Measurements from ENCODE around the gene LAMTOR5. TPM values are rescaled to one million over a fixed set of nuclear protein-coding genes. Genes with fewer than 3 reads are reported as not detected.
A peak's percentile ranks its signal among the peaks of the same experiment; 100 is the strongest.
"Not testable (repeated sequence)": the region's sequence is repeated elsewhere in the genome, so short reads cannot be mapped to it uniquely, and the experiment has no call there.

LAMTOR5 gene
- total RNA-seq, 1 donor = 39.4 TPM

DNA sequence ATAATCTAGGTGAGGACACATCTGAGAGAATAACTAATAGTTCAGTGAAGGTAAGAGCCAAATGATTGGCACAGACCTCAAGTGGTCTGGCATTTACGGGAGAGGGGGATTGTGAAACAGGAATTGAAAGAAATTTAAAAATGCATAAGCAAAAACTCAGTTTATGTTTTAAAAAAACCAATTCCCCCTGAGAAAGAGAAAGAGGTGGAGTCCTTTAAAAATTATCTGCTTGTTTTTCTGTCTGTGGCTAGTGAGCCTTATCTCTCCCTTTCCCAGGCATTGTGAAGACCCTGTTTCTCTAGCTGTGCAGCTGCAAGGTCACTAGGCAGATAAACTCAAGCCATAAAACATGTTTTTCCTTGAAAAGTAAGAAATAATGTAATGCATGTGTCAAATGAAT is 5.6 kb upstream of the LAMTOR5 start:
- not testable (repeated sequence) for H3K4me3 ChIP-seq (ENCODE audit: low read length); H3K9me3 ChIP-seq (ENCODE audit: low read depth, low read length); H3K27me3 ChIP-seq (ENCODE audit: insufficient read depth, low read length)
- H3K4me1 ChIP-seq (ENCODE audit: insufficient read depth, low read length) = peaks cover 14% of the 10 kb centered on the region

- Histone ChIP-seq H3K4me1 (ENCODE audit: insufficient read depth, low read length) (peaks cover 16% of the 10 kb centered on the region), H3K9me3 (ENCODE audit: low read depth, low read length) (no peaks in the 10 kb centered on the region), H3K4me3 (ENCODE audit: low read length) (no peak overlapping the region)
These were observed 5.1 kb upstream of the LAMTOR5 start for GRCh38 chr1:110412576-110412975.

DNA sequence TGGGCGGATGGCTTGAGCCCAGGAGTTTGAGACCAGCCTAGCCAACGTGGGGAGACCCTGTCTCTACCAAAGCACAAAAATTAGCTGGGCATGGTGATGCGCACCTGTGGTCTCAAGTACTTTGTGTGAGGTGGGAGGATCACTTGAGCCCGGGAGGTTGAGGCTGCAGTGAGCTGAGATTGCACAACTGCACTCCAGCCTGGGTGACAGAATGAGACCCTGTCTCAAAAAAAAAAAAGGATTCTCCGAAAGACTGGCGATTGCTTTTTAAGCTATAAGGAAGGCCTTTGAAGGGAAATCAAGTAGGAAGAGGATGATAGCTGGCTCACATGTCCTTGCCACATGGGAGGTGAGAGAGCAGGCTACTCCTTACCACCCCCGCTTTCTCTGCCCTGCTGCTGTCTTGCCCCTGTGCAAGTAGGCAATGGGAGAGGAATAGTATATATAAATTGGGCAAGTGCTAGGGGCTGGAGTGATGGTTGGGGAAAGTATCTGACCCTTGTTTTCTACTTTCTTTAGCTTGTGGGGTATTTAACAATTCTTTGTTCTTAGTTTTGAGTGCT is 3.8 kb upstream of the LAMTOR5 start:
- no peaks in the 10 kb centered on the region for H3K9me3 ChIP-seq (ENCODE audit: low read depth, low read length)
- H3K27me3 ChIP-seq (ENCODE audit: insufficient read depth, low read length) = no peaks in the 10 kb centered on the region
- peaks cover 24% of the 10 kb centered on the region for H3K4me1 ChIP-seq (ENCODE audit: insufficient read depth, low read length)
- H3K4me3 ChIP-seq (ENCODE audit: low read length) = no peak overlapping the region

More at GRCh38 chr1:110412576-110412975, 5.1 kb upstream of the LAMTOR5 start:
- no peaks in the 10 kb centered on the region for H3K27me3 ChIP-seq (ENCODE audit: insufficient read depth, low read length)

GRCh38 chr1:110409316-110409715 is 1.8 kb upstream of the LAMTOR5 start:
- H3K4me1 ChIP-seq (ENCODE audit: insufficient read depth, low read length) = peaks cover 27% of the 10 kb centered on the region
- no peaks in the 10 kb centered on the region for H3K9me3 ChIP-seq (ENCODE audit: low read depth, low read length)
- H3K4me3 ChIP-seq (ENCODE audit: low read length) = no peak overlapping the region
- no peaks in the 10 kb centered on the region for H3K27me3 ChIP-seq (ENCODE audit: insufficient read depth, low read length)

GRCh38 chr1:110408488-110408887 is 994 bp upstream of the LAMTOR5 start:
- Histone ChIP-seq H3K4me1 (ENCODE audit: insufficient read depth, low read length) (peaks cover 27% of the 10 kb centered on the region), H3K4me3 (ENCODE audit: low read length) (no peak overlapping the region), H3K27me3 (ENCODE audit: insufficient read depth, low read length) (no peaks in the 10 kb centered on the region)

GRCh38 chr1:110406407-110406806 is 1.1 kb downstream of the LAMTOR5 start:
- H3K4me3 ChIP-seq (ENCODE audit: low read length) = peak overlapping the region; percentile 66
- not testable (repeated sequence) for H3K27me3 ChIP-seq (ENCODE audit: insufficient read depth, low read length); H3K9me3 ChIP-seq (ENCODE audit: low read depth, low read length)
- H3K4me1 ChIP-seq (ENCODE audit: insufficient read depth, low read length) = peaks cover 19% of the 10 kb centered on the region

More at GRCh38 chr1:110408488-110408887, 994 bp upstream of the LAMTOR5 start:
- no peaks in the 10 kb centered on the region for H3K9me3 ChIP-seq (ENCODE audit: low read depth, low read length)

DNA sequence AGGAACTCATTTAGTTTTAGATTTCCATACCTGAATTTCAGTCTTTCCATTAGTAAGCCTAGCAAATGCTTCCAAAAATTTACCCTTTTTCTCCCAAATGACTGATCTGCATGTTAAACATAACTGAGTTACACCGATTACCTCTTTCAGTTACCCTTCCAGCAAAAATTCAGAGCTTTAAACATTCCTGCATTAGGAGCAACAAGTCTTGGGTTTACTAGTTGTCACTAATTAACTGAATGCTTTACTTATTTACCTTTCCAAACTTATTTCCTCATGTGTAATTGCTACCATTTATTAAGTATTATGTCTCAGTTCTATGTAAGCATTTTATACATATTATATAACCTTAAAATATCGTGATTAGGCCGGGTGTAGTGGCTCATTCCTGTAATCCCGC is 3.1 kb downstream of the LAMTOR5 start:
- no peak overlapping the region for H3K4me3 ChIP-seq (ENCODE audit: low read length)
- no peaks in the 10 kb centered on the region for H3K27me3 ChIP-seq (ENCODE audit: insufficient read depth, low read length)
- H3K4me1 ChIP-seq (ENCODE audit: insufficient read depth, low read length) = peaks cover 19% of the 10 kb centered on the region
- H3K9me3 ChIP-seq (ENCODE audit: low read depth, low read length) = no peaks in the 10 kb centered on the region

- Histone ChIP-seq H3K27me3 (ENCODE audit: insufficient read depth, low read length) (no peaks in the 10 kb centered on the region), H3K4me3 (ENCODE audit: low read length) (no peak overlapping the region), H3K4me1 (ENCODE audit: insufficient read depth, low read length) (peaks cover 19% of the 10 kb centered on the region), H3K9me3 (ENCODE audit: low read depth, low read length) (no peaks in the 10 kb centered on the region)
These were observed 3.7 kb downstream of the LAMTOR5 start for GRCh38 chr1:110403805-110404204.

DNA sequence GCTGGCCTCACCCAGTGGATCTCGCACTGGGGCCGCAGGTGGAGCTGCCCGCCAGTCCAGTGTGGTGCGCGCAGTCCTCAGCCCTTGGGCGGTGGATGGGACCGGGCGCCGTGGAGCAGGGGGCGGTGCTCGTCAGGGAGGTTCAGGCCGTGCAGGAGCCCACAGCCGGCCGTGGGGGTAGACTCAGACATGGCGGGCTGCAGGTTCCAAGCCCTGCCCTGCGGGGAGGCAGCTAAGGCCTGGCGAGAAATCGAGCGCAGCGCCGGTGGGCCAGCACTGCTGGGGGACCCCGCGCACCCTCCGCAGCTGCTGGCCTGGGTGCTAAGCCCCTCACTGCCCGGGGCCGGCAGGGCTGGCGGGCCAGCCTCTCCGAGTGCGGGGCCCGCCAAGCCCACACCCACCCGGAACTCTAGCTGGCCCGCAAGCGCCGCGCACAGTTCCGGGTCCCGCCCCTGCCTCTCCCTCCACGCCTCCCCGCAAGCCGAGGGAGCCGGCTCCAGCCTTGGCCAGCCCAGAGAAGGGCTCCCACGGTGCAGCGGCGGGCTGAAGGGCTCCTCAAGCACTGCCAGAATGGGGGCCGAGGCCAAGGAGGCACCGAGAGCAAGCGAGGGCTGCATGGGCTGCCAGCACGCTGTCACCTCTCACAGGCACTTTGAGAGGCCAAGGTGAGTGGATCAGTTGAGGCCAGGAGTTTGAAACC is 11.1 kb downstream of the LAMTOR5 start:
- not testable (repeated sequence) for H3K4me1 ChIP-seq (ENCODE audit: insufficient read depth, low read length); H3K4me3 ChIP-seq (ENCODE audit: low read length); H3K27me3 ChIP-seq (ENCODE audit: insufficient read depth, low read length); H3K9me3 ChIP-seq (ENCODE audit: low read depth, low read length)

- no peak overlapping the region for H3K4me3 ChIP-seq (ENCODE audit: low read length)
- no peaks in the 10 kb centered on the region for H3K27me3 ChIP-seq (ENCODE audit: insufficient read depth, low read length)
- H3K4me1 ChIP-seq (ENCODE audit: insufficient read depth, low read length) = no peaks in the 10 kb centered on the region
- no peaks in the 10 kb centered on the region for H3K9me3 ChIP-seq (ENCODE audit: low read depth, low read length)
These were observed 13.0 kb downstream of the LAMTOR5 start for GRCh38 chr1:110394493-110394820.

DNA sequence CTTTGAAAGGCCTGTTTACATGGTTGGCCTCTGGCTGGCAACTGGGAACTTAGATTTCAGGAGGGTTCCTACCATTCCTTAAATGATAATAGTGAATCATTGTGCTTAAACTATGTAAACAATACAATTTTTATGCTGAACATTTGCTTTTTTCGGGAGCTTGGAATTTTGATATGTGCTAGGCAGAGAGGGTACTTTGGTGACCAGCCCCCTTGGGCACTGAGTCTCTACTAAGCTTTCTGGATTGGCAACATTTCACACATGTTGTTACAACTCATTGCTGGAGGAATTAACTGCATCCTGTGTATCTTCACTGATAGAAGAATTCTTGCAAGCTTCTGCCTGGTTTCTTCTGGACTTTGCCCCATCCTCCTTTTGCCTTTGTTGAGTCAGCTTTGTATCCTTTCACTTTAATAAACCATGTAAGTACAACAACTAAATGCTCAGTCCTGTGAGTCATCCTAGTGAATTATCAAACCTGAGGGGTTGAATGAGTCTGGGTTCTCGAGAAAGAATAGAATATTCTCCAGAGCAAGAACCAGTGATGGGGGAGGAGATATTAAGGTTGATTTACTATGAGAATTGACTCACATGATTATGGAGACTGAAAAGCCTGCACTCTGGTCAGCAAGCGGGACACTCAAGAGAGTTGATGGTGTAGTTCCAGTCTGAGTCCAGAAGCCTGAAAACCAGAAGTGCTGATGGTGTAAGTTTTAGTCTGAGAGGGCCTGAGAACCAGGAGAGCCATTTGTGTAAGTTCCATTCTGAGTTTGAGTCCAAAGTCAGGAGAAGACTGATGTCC is 13.6 kb downstream of the LAMTOR5 start:
- Histone ChIP-seq H3K27me3 (ENCODE audit: insufficient read depth, low read length) (no peaks in the 10 kb centered on the region), H3K4me3 (ENCODE audit: low read length) (no peak overlapping the region), H3K4me1 (ENCODE audit: insufficient read depth, low read length) (no peaks in the 10 kb centered on the region), H3K9me3 (ENCODE audit: low read depth, low read length) (no peaks in the 10 kb centered on the region)

DNA sequence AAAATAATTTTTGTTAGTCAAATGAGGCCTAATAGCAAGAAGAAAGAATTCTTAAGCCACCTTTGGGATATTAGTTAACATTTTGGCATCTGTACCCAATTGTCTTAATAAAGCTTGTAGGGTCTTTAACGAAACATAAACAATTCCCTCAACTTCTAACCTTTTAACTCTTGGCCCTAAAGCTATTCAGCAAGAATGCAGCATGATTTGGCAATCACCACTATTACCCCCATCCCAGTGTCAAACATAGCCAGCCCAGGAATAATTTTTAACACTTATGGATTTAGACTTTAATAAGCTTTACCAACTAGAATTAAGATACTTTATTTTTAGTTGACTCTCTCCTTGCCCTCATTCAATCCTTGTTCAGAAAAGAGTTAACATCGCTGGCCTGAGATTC is 14.2 kb downstream of the LAMTOR5 start:
- Histone ChIP-seq H3K4me1 (ENCODE audit: insufficient read depth, low read length) (no peaks in the 10 kb centered on the region), H3K4me3 (ENCODE audit: low read length) (no peak overlapping the region), H3K9me3 (ENCODE audit: low read depth, low read length) (no peaks in the 10 kb centered on the region), H3K27me3 (ENCODE audit: insufficient read depth, low read length) (no peaks in the 10 kb centered on the region)

GRCh38 chr1:110390692-110391245 is 16.7 kb downstream of the LAMTOR5 start, which contains the start of gene SLC16A4:
Gene SLC16A4 (minus strand): TSS chr1:110391026. CDS start chr1:110389323, 1,703 bp downstream.
- peaks cover 6% of the 10 kb centered on the region for H3K4me1 ChIP-seq (ENCODE audit: insufficient read depth, low read length)
- H3K27me3 ChIP-seq (ENCODE audit: insufficient read depth, low read length) = no peaks in the 10 kb centered on the region
- no peak within 1 kb of the TSS for H3K4me3 ChIP-seq (ENCODE audit: low read length)
- no peaks in the 10 kb centered on the region for H3K9me3 ChIP-seq (ENCODE audit: low read depth, low read length)

- no peaks in the 10 kb centered on the region for H3K9me3 ChIP-seq (ENCODE audit: low read depth, low read length)
- H3K27me3 ChIP-seq (ENCODE audit: insufficient read depth, low read length) = no peaks in the 10 kb centered on the region
- peaks cover 11% of the 10 kb centered on the region for H3K4me1 ChIP-seq (ENCODE audit: insufficient read depth, low read length)
- H3K4me3 ChIP-seq (ENCODE audit: low read length) = no peak overlapping the region
These were observed 17.4 kb downstream of the LAMTOR5 start for GRCh38 chr1:110390096-110390495.

DNA sequence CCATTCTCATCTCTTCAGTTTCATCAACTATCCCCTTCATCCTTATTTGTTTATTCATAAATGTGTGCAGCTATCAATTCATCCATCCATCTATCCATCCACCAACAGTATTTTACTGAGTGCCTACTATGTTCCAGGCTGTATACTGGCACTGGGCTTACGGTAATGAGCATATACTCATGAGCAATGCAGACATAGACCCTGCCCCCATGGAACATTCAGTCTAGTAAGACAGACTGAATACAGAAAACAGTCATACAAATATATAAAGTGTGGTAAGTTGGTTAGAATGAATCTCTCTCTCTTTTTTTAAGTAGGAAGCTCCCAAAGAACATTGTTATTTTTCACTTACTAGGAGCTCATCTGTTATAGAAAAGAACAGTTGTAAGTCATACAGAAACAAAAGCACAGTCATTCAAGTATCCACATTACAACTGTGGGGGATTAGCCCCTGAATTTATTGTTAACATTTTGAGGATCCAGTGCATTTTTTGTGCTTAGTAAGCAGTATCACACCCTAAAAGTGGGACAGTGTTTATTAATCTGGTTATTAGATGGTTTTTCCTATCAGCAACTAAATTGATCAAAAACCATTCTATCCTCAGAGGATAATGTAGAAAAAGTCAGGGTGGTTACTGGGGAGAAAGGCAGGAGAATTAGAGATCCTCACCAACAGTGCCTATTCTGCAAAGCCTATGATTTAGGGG is 20.3 kb downstream of the LAMTOR5 start:
- H3K4me1 ChIP-seq (ENCODE audit: insufficient read depth, low read length) = peaks cover 34% of the 10 kb centered on the region
- H3K27me3 ChIP-seq (ENCODE audit: insufficient read depth, low read length) = no peaks in the 10 kb centered on the region
- H3K9me3 ChIP-seq (ENCODE audit: low read depth, low read length) = no peaks in the 10 kb centered on the region
- no peak overlapping the region for H3K4me3 ChIP-seq (ENCODE audit: low read length)

Data from mononuclear cell (primary cell).